Ishikawa (cell line): ENCODE data around the gene LRTM2.

Experiments
- CEBPB ChIP-seq: IDR thresholded peaks from 2 replicates; pipeline ENCODE4 v1.6.1; 2012
- CREB1 ChIP-seq: IDR thresholded peaks from 2 replicates; pipeline ENCODE4 v1.6.1; 2012; ENCODE audit warnings: low read depth
- EP300 ChIP-seq: IDR thresholded peaks from 2 replicates; pipeline ENCODE4 v1.6.1; 2012; ENCODE audit warnings: borderline replicate concordance
- MAX ChIP-seq: IDR thresholded peaks from 2 replicates; pipeline ENCODE4 v1.6.1; 2012
- NFIC ChIP-seq: IDR thresholded peaks from 2 replicates; pipeline ENCODE4 v1.6.1; 2012
- RAD21 ChIP-seq: IDR thresholded peaks from 2 replicates; pipeline ENCODE4 v1.6.1; 2012; ENCODE audit warnings: low read depth
- REST ChIP-seq: IDR thresholded peaks from 2 replicates; pipeline ENCODE4 v1.6.1; 2012; ENCODE audit warnings: low read depth, mild to moderate bottlenecking
- TAF1 ChIP-seq: IDR thresholded peaks from 2 replicates; pipeline ENCODE4 v1.6.1; 2012; ENCODE audit warnings: low read depth, mild to moderate bottlenecking
- USF1 ChIP-seq: IDR thresholded peaks from 2 replicates; pipeline ENCODE4 v1.6.1; 2012
- YY1 ChIP-seq: IDR thresholded peaks from 2 replicates; pipeline ENCODE4 v1.6.1; 2012; ENCODE audit warnings: low read depth

GRCh38 chr12:1794440-1795090 lies 25.8 kb upstream of the LRTM2 start:
- TF ChIP-seq CEBPB, result no peak
- no peak for TF ChIP-seq USF1
- no peak for TF ChIP-seq EP300
- TF ChIP-seq TAF1, result no peak
- TF ChIP-seq RAD21, result no peak
- TF ChIP-seq YY1, result no peak
- no peak for TF ChIP-seq MAX
- no peak for TF ChIP-seq REST
- TF ChIP-seq NFIC, result no peak
- TF ChIP-seq CREB1, result no peak
